NCI-H345 treated with DMSO at 0.1 percent for 48 hours (cell line): ENCODE data around the gene HS1BP3.

Source experiments
- DNase-seq: peaks from one replicate; lab custom pipeline; 2025; ENCODE audit not compliant: unreplicated experiment; lab: John Stamatoyannopoulos, UW

The HS1BP3 gene

GRCh38 chr2:20664431-20665242 lies 13.7 kb upstream of the HS1BP3 start:
- no peak for DNase-seq

DNA sequence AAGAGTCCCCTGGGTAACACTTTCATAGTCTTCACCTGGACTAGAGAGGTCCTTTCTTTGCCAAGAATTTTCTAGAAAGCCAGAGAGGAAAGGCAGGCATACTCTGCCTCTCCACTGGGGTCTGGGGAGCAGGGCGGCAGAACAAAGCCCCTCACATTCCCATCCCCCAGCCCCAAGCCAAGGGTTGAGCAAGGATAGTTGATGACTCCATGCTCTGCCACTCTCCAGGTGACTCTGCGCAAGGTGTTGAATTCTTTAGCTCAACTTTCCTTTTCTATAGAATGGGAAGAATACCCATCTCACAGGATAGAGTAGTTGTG lies 13.1 kb upstream of the HS1BP3 start:
- DNase-seq: no peak

- no peak for DNase-seq
Measured at GRCh38 chr2:20663196-20664070, 12.5 kb upstream of the HS1BP3 start.

- DNase-seq: no peak
Measured at GRCh38 chr2:20662308-20662937, 11.5 kb upstream of the HS1BP3 start.

GRCh38 chr2:20661421-20662307 lies 10.8 kb upstream of the HS1BP3 start:
- DNase-seq: peak; percentile 62

- DNase-seq: no peak
Measured at GRCh38 chr2:20660506-20661420, 9.9 kb upstream of the HS1BP3 start.

DNA sequence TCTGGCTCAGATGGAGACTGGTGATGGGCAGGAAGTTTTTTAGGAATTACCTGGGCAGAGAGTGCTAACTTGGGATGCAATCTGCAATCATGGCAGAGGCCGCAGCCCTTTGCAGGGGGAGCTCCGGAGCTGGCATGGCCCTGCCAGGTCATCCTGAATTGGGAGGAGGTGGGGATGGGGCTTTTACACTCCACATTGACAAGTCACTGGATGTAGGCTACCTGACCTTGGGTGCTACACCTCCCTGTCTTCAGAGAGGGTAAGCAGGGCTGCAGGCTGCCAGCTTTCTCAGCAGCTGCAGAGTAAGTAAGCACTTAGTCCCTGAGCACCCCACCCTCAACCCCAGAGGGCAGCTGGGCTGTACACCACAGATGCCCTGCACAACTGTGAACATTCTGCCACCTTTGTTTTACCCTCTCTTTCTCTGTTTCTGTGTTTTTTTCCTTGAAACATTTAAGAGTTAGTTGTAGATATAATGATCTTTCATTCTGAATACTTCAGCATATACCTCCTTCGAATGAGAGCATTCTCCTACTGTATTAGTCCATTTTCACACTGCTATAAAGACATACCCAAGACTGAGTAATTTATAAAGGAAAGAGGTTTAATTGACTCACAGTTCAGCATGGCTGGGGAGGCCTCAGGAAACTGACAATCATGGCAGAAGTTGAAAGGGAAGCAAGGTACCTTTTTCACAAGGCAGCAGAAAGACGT lies 6.8 kb upstream of the HS1BP3 start:
- no peak for DNase-seq

DNA sequence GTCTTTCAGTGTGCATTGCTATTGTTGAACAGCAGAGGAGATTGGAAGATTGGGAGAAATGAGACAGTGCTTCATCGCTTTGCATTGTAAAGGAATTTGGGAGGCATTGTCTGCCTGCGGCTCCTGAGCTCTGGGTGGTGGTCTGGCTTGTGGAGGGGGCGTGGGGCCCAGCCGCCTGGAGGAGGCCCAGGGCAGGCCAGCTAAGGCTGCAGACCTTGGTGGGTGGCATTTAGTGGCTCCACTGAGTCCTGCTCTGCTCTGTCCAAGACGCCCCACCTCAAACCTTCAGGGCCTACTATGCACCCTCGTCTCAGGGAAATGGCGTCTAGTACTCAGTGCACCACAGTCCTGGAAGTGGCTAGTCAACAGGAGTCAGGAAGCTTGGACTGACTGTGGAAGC lies 5.7 kb upstream of the HS1BP3 start:
- DNase-seq: no peak

- no peak for DNase-seq
Measured at GRCh38 chr2:20654535-20654813, 3.6 kb upstream of the HS1BP3 start.

DNA sequence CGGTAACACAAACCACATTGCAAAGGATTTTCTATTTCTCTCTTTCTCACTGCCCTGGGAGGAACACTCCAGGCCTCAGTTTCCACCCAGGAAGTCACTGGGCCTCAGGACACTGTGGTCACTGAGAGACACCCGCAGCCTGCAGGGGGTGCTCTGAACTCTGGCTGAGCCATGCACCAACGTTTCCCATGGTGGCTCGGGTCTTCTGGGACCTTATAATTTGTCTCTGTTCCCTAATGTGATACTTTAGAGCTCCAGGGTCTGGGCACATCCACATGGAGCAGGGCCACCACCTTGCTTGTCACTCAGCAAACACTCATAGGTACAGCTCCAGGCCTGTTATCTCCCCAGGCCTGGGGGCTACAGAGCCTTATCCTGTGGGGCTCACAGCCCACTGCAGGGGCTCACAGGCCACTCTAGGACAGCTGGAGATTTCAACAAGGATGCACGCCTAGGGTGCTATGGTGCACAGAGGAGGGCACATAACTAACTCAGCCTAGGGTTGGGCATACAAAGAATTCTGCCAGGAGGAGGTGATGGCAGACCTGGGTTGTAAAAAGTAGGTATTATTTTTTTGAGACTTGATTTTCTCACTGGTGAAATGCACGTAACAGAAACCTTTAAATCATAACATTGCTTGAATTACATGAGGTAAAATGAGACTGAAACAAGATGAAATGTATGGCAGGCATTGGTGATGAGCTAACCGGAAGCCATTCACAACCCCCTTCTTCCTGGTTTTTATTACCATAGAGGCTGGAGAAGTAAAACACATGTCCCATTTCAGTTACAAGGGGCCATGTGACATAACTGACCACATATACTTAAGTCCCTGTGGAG lies 3.0 kb upstream of the HS1BP3 start:
- DNase-seq: no peak

DNA sequence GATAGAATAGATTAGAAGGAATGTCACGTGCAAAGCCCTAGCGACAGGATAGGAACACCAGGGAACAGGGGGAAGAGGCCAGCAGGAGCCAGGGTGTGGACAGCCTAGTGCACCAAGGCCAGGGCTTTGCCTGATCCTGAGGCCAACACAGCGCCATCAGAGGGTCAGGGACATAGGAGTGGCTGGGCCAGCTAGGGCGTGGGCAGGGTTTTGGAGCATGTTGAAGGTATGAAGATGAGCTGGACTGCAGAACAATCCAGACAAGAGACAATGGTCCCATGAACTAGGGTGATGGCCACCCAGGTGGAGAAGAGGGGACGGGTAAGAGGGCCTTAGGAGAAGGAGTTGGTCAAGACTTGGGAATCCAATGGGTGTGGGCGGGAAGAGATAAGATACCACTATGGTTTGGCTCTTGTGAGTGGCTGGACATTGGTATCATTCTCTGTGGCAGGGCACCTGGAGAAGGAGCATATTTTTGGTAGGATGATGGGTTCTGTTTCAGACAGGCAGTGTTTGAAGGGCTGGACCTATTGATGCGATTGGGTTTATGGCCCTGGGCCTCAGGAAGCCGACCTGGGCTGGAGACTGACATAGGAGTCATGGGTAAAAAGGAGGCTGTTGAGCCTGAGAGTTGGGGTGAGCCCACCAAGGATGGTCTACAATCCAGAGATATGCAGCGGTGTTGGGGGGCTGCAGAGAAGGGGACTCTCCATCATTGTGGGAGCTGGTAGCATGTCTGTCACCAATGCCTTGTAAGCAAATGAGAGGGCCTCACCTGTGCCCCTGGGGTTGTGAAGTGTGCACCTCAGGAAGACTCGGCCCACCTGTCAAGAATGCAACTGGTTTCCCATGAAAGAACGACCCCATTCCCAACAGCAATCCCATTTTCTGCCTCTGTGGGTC lies 2.0 kb upstream of the HS1BP3 start:
- no peak for DNase-seq

- DNase-seq: no peak
Measured at GRCh38 chr2:20652141-20652540, 1.2 kb upstream of the HS1BP3 start.

GRCh38 chr2:20651731-20652099 lies 817 bp upstream of the HS1BP3 start:
- DNase-seq: no peak

DNA sequence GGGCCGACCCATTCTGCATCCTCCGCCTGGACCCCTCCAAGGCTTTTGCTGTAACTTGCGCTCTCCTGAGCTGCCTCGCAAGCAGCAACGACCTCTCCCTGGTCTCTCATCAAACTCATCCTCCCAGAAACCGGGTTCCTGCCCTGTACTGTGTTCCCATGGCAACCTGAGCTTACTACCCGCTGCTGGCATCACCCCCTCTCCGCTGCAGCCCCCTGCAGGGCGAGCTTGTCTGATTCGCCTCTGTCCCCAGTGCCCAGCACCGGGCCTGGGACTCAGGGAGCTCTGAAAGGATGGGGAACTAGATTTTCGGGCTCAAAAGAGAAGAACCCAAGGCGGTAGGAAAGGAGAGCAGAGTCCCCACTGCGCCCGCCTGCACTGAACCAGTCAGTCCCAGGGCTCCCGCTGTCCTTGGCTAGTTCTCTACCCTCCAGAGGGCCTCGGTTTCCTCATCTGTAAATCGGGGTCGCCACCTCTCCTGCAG lies 463 bp downstream of the HS1BP3 start:
- DNase-seq: no peak

- DNase-seq: no peak
Measured at GRCh38 chr2:20649976-20650375, 922 bp downstream of the HS1BP3 start.

DNA sequence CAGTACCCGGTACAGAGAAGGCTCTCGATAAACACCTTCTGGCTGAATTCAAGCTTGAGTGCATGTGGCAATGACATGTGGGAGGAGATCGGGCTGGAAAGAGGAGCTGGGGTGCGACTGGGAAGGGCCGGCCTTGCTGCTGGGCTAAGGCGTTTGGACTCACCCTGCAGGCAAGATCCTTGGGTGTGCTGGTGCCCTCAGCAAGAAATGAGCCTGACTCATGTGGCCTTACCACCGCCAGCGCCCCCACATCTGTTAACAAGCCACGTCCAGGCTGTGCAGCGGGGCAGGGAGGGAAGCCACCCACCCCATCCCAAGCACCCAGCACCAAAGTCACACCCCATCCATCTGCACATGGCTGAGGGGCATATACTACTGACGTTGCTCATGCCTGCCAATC lies 1.3 kb downstream of the HS1BP3 start:
- DNase-seq: no peak

DNA sequence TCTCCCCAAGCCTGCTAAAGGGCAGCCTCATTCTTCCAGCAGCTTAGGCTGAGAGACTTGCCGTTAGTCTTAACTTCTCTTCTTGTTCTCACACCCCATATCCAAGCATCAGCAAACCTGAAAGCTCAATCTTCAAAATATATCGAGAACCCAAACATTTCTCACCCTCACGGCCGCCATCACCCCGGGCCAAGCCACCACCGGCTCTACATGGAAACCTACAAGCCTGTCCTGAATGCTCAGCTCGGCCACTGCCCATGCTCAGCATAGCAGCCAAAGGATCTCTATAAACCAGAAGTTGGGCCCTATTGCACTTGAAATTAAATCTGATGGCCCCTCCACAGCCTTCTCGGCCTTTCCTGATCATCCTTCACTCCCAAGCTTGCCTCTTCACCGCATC lies 2.1 kb downstream of the HS1BP3 start:
- DNase-seq: no peak
